ENCODE data around the gene FAM20A.

DNA sequence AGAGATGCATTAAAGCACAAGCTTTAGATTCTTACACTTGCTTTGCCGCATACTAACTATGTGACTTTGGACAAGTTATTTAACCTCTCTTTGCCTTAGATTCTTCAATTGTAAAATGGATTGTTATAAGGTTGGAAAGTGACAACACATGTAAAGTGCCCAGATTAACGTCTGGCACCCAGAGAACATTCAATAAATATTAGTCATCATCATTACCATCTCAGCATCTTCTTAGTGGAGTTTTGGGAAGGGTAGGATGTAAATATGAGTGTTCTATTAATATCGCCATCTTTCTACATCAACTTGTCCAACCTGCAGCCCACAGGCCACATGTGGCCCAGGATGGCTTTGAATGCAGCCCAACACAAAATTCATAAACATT, 27.4 kb upstream of the FAM20A start:
- TF ChIP-seq, protein P1, sequence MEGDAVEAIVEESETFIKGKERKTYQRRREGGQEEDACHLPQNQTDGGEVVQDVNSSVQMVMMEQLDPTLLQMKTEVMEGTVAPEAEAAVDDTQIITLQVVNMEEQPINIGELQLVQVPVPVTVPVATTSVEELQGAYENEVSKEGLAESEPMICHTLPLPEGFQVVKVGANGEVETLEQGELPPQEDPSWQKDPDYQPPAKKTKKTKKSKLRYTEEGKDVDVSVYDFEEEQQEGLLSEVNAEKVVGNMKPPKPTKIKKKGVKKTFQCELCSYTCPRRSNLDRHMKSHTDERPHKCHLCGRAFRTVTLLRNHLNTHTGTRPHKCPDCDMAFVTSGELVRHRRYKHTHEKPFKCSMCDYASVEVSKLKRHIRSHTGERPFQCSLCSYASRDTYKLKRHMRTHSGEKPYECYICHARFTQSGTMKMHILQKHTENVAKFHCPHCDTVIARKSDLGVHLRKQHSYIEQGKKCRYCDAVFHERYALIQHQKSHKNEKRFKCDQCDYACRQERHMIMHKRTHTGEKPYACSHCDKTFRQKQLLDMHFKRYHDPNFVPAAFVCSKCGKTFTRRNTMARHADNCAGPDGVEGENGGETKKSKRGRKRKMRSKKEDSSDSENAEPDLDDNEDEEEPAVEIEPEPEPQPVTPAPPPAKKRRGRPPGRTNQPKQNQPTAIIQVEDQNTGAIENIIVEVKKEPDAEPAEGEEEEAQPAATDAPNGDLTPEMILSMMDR (IDR thresholded peaks at IDR 0.05), result no peak
- no peak for TF ChIP-seq POLR2A (IDR thresholded peaks at IDR 0.05)
